HS-5 (cell line): Measurements from ENCODE around the gene EFHD1.

ENCODE experiments used
- DNase-seq: peaks from one replicate; pipeline ENCODE4 v3.0.0-alpha.2; 2012; ENCODE audit warnings: low read depth

EFHD1 gene, protein sequence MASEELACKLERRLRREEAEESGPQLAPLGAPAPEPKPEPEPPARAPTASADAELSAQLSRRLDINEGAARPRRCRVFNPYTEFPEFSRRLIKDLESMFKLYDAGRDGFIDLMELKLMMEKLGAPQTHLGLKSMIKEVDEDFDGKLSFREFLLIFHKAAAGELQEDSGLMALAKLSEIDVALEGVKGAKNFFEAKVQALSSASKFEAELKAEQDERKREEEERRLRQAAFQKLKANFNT

DNA sequence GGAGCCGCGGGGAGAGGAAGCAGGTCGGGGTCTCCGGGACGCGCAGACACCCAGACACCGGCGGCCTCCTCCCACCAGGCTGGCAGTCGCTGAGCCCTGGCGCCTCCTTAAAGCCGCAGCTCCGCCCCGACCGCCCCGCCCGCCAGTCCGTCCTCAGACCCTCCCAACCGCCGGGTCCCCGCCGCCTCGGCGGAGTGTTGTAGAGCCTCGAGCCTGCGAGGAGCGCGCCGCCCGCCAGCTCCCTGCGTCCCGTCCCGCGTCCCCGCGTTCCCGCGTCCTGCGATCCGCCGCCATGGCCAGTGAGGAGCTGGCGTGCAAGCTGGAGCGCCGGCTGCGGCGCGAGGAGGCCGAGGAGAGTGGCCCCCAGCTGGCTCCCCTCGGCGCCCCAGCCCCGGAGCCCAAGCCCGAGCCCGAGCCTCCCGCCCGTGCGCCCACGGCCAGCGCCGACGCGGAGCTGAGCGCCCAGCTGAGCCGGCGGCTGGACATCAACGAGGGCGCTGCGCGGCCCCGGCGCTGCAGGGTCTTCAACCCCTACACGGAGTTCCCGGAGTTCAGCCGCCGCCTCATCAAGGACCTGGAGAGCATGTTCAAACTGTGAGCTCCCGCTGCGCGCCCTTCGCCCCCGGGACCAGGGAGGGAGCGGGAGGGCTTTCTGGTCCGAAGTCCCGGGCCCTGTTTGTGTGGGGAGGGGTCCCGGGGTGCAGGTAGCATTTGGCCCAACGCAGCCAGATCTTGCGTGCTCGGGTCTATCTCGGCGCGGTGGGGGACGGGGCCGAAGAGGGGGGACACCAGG is at the start of gene EFHD1:
TSS of gene EFHD1 (plus strand) at position 192 of the 793 bp plus-strand sequence. CDS start at position 293, 101 bp downstream.
- DNase-seq, result peak; percentile 26

DNA sequence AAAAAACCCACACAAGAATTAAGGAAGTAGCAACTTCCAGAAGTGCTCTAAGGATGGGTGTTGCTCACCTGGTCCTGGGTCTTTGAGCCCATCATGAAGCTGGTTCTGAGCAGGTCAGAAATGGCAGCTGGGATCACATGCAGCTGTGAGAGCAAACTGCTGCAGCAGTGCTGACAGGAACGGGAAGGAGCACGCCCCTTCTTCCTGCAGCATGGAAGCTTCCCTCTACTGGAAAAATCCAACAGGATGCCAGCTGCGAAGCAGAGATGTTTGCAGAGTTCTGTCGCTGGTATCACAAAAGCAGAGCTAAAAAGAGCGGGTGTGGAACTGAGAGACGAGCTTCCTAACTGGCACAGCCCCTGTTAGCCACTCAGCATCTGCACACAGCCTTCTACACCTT is 49.2 kb upstream of the EFHD1 start:
- DNase-seq, result no peak

DNA sequence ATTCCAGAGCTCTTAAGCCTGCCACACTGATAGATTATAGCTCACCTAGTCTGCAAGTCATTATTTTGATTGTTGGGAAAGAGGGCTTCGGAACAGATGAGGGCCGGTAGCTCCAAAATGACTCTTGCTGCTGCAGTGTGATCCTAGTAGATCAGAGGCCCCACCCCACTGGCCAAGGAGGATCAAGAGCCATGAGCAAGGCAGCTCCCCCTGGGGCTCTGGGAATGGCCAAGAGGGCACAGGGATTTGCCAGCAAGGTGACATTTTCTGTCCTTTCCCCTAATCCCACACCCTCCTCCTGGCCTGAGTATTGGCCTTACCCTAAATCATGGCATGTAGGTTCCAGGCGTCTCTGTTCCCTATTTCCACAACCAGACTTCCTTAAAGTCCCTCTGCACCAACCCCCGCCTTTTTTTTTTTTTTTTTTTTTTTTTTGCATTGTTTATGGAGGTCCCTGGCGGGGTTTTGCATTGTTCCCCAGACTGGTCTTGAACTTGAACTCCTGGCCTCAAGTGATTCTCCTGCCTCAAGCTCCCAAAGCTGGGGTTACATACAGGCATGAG is 46.4 kb upstream of the EFHD1 start:
- DNase-seq, result no peak

DNA sequence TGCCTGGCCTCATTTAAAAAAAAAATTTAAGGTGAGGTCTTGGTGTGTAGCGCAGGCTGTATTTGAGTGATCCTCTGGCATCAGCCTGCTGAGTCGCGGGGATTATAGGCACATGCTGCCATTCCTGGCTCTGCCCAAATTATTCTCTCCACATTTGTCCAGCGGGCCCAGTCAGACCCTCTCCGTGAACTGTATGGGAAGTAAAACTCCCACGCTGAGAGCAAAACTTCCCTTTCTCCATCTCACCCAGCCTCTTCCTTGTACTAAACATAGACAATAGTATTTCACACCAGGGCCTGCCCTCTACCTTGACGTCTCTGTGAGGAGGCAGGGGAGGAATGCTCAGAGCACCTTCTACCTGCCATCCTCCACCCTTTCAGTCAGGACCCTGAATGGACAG is 45.9 kb upstream of the EFHD1 start:
- no peak for DNase-seq

DNA sequence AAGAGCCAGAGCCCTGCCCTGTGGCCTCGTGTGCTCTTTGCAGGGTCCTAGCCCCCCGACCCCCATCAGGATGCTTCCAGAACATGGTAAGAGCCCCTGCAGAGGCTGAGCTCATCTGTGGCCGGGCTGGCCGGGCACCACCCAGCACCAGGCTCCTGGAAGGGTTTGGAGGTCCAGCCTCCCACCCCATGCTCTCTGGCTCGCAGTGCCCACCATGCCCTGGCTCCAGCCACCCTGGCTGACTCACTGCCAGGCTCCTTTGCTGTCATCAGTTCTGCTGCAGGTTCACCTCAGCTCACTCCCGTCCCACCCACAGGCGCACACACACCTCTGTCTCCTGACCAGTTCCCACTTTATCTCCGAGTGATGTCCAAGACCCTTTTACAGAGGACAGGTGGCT is 45.4 kb upstream of the EFHD1 start:
- no peak for DNase-seq

DNA sequence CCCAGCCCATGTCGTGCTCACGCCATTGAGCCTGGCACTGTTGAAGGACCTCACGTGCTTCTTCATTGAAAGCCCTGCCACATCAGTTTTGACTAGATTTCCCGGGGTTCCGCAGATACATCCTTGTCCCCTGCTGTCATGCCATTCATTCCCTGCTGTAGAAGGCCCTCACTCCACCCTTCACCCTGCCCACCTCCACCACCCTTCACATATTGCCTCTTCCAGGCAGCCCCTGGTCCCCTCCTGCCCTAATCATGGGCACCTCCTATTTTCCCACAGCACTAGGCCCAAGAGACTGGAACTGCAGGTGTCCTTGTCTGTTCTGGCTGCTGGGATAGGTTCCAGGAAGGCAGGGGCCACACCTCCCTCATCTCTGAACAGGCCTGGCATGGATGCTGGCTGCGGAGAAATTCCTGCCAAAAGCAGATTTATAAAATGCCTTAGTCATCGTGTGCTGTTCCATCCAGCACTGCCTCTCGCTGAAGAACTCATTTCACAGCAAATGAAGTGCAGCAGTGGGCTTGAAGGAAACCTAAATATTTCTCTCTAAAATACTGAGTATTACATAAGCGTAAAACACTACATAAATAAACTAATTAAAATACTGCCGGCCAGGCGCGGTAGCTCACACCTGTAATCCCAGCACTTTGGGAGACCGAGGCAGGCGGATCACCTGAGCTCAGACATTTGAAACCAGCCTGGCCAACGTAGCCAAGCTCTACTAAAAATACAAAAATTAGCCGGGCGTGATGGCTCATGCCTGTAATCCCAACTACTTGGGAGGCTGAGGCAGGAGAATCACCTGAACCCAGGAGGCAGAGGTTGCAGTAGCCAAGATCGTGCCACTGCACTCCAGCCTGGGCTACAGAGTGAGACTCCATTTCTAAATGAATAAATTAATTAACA is 44.5 kb upstream of the EFHD1 start:
- DNase-seq, result peak; percentile 40

DNA sequence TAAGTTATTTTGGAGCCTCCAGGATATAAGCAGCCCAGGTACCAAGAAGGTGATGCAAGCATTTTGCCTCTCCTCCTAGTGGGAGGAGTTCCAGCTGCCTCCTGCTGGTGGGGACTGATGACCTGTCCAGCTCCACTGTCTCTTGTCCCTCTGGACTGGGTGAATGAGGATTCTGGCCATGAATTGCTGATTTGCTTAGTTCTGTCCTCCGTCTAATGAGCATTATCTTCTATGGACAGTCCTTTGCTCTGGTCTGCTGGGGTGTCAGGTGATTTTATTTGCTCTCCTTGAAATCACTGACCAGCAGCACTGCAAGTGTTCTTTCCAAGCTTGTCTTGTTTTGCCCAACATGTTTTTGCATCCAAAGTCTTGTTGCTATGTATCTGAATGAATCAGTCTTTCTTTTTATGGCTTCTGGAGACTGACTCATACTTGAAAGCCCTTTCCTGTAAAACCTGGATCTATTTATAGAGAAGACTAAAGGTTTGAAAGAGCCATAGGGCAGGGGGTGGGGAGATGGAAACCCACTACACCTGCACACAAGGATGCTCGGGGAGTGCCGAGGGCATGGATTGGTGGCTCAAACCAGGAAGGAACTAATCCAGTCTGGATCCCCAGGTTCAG is 40.5 kb upstream of the EFHD1 start:
- DNase-seq, result peak; percentile 47

DNA sequence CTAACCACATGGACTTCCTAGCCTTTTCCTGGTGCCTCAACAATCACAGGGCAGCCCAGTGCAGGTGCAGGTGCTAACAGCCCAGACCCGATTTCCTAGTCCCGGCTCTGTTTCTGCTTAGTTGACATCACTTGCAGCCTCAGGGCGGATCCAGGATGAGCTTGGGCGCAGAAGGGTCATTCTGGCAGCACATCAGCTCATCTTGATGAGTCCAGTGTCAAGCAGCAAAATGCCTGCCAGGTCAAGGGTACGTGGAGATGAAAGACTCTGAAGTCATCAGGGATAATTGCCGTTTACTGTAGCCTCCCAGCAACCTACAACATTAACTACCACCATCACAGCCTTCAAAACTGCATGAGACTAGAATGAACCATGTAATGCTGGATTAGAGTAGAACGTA is 39.4 kb upstream of the EFHD1 start:
- no peak for DNase-seq

DNA sequence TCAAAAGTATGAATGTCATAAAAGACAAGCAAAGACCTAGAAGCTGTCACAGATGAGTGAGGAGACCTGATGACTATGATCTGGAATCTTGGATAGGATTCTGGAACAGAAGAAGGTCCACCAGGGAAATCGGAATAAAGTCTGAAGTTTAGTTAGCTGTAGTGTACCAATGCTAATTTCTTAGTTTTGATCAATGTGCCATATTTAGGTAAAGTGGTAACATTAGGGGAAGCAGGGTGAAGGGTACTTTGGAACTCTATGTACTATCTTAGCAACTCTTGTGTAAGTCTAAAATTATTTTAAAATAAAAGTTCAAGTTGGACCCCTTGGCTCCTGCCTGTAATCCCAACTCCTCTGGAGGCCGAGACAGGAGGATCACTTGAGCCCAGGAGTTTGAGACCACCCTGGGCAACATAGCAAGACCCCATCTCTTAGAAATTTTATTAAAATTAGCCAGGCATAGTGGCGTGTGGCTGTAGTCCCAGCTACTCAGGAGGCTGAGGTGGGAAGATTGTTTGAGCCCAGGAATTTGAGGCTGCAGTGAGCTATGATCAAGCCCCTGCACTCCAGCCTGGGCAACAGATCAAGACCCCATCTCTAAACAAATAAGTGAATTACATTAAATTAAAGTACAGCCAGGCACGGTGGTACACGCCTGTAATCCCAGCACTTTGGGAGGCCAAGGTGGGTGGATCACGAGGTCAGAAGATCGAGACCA is 35.9 kb upstream of the EFHD1 start:
- no peak for DNase-seq

DNA sequence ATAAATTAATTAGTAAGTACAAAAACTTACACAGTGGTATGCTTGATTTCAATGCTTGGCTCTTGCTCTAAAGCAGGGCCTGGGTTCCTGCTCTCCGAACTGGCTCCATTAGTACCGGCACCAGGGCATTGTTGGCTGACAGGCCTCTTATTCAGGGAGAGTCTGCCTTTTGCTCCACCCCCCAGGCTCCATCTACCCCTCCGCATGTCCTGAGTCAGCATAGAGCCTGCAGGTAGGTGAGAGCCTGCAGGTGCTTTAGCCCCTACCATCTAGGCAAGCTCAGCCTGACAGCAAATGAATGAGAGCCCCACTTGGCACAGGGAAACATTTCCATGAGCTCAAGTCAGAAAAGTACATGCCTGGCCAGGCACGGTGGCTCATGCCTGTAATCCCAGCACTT is 35.1 kb upstream of the EFHD1 start:
- DNase-seq, result no peak

DNA sequence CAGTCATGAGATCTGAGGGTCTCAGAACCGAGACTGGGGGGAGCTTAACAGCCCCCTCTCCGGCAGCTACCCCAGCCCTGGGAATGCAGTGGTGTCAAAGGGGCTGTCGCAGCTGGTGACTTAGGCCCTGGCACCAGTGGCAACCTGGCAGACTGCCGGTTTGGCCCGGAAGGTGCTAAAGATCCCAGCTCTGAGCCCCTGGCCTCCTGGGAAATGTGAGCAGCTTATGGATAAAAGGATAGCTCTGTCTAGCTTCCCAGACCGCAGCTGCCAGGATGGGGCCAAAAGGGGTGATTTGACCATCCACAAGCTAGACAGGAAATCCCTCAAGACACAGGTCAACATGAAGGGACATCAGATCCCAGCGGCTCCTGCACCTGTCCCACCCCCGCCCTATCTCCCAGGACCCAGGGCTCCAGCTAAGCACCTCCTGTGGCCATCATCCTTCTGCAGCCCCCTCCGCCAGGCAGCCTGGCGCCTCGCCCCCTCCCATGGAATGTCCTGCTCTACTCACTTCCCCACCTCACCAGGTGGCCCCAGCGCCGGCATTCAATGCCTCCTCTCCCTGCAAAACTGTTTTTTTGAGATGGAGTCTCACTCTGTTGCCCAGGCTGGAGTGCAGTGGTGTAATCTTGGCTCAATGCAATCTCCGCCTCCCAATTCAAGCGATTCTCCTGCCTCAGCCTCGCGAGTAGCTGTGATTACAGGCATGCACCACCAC is 33.2 kb upstream of the EFHD1 start:
- no peak for DNase-seq

DNA sequence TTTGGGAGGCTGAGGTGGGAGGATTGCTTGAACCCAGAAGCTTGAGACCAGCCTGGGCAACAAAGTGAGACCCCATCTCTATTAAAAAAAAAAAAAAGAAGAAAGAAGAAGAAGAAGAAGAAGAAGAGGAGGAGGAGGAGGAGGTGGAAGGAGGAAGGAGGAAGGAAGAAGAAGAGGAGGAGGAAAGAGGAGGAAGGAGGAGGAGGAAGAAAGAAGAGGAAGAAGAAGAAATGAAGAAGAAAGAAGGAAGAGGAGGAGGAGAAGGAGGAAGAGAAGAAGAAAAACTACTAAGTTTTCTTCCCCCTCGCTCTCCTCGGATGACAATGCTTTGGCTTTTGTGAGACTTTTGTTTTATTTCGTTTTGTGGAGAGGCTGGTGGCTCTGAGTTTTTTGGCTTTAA is 30.1 kb upstream of the EFHD1 start:
- no peak for DNase-seq

DNA sequence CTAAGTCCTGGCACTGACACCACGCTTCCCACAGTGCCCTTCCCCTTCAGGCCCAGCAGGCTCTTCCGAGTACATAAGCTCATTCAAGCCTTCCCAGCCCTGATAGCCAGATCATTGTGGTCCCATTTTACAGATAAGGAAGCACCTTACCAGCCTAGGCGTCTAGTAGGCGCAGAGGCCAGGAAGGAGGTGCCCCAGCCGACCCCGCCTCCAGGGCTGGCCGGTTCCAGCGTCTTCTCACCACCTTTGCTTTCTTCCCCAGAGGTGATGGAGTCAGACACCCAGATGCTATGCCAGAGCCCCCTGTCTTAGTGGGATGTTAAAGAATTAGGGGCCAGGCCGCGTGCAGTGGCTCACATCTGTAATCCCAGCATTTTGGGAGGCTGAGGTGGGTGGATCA is 28.9 kb upstream of the EFHD1 start:
- no peak for DNase-seq

DNA sequence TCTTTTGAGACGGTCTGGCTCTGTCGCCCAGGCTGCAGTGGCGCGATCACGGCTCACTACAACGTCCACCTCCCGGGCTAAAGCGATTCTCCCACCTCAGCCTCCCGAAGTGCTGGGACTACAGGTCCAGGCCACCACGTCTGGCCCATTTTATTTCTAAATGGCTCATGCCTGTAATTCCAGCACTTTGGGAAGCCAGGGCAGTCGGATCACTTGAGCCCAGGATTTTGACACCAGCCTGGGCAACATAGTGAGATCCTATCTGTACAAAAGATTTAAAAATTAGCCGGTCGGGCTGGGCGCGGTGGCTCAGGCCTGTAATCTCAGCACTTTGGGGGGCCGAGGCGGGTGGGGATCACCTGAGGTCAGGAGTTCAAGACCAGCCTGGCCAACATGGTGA is 26.4 kb upstream of the EFHD1 start:
- DNase-seq, result no peak

DNA sequence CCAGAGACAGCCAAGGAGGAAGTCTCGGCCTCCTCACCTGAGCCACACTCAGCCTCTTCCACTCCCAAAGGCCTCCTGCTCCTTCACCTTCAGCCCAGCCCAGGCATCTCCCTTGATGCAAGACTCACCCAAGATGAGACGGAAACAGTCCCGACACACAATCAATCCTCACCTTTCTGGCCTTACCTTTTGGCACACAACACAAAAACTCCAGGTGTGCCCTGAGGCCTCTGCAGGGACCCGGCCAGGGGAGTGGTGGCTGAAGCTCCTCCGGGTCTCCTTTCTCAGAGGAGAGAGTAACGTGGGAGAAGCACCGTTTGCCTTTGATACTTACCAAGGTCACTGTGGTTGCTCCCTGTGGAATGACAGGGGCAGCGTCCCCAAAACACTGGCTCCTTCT is 23.8 kb upstream of the EFHD1 start:
- DNase-seq, result no peak

DNA sequence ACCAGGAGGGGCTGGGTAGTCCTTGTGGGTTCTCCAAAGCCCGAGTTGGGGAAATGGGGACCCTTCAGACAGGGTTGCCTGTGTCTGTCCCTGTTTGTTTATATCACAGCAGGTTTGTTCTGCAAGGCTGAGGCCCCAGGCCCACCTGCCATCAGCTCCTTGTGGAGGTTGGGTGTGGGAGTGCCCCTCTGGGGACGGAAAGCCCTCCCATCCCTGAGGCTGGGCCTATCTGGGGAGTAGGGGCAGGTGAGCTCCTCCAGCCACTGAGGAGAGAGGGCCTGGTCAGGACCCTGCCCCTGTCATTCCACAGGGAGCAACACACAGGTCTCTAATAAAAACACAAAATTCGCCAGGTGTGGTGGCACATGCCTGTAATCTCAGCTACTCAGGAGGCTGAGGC is 23.3 kb upstream of the EFHD1 start:
- DNase-seq, result no peak

DNA sequence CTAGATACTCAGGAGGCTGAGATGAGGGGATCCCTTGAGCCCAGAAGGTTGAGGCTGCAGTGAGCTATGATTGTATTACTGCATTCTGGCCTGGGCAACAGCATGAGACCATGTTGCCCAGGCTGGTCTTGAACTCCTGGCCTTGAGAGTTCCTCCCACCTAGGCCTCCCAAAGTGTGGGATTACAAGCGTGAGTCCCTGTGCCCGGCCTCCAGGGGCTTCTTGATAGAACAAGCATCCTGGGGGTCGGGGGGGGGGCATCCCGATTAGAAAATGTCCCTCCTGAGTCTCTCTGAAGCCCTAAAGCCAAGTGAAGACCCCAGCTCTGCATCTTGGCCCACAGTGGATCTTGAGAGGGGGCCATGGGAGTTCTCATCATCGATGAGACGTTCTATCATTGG is 22.3 kb upstream of the EFHD1 start:
- no peak for DNase-seq

DNA sequence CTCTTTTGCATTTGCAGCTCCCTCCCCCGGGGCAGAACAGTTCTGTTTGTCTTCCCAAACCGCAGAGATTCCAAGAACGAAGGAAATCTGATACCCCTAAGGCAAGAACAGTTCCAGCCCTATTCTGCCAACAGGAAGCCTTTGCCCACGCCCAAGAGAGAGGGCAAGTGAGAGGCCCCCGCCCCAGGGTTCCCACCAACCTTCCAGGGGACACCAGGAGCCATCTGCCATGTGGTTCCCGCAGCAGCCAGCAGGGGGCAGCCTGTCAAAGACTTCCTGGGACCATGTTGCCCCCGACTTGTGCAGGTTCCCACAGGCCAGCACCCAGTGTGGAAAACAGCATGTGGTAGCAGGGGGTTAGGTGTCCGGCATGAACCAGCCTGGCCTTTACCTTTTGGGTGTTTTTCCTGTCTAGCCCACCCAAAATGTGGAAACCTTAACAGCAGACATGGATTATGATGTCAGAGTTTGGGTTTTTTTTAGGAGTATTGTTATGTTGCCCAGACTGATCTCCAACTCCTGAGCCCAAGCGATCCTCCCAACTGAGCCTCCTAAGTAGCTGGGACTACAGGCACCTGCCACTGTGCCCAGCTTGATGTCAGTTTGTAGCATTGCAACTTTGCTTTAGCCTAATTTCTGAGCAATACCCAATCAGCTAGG is 21.7 kb upstream of the EFHD1 start:
- DNase-seq, result no peak

DNA sequence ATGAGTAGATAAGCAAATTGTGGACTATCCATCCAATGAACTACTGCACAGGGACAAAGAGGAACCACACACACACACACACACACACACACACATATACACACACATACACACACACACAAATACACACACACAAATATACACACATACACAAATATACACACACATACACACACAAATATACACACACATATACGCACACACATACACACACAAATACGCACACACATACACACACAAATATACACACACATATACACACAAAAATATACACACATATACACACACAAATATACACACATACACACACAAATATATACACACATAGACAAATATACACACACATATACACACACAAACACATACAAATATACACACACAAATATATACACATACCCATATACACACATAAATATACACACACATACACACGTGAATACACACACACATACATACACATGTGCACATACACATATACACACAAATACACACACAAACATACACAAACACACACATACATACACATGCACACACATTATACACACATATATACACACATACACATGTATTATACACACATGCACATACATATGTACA is 19.8 kb upstream of the EFHD1 start:
- DNase-seq, result no peak

DNA sequence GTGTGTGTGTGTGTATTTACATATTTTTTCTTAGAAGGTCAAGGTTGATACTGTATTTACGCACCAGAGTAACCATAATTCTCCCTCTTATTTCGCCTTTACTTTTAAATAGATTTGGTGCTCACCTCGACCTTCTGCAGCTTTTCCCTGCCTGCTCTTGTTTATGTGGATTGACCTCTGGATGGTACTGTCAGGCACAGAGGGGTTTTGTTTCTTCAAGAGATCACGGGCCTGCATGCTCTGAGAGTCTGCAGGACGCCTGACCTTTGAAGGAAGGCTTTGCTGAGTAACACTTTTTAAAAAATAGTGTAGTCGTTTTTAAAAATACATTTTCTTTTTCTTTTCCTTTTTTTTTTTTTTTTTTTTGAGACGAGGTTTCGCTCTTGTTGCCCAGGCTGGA is 18.1 kb upstream of the EFHD1 start:
- DNase-seq, result no peak
